Activated T-cell treated with anti-CD3 and anti-CD28 coated beads for 48 hours (primary cell): ENCODE data around the gene PPM1M.

ENCODE experiments used
- DNase-seq: peaks from one replicate; pipeline ENCODE4 v3.0.0-alpha.2; 2020; ENCODE audit warnings: low read depth

Gene PPM1M

GRCh38 chr3:52230889-52231499 is 14.6 kb upstream of the PPM1M start:
- DNase-seq: no peak

GRCh38 chr3:52231502-52232278 is 13.9 kb upstream of the PPM1M start:
- DNase-seq: peak; percentile 85

GRCh38 chr3:52232279-52233107 is 13.1 kb upstream of the PPM1M start:
- no peak for DNase-seq

- DNase-seq: no peak
Measured at GRCh38 chr3:52233108-52233591, 12.4 kb upstream of the PPM1M start.

- no peak for DNase-seq
Measured at GRCh38 chr3:52233968-52234367, 11.6 kb upstream of the PPM1M start.

GRCh38 chr3:52234516-52235447 is 10.8 kb upstream of the PPM1M start:
- no peak for DNase-seq

GRCh38 chr3:52236424-52236886 is 9.1 kb upstream of the PPM1M start:
- no peak for DNase-seq

GRCh38 chr3:52237006-52237656 is 8.4 kb upstream of the PPM1M start:
- DNase-seq: no peak

- DNase-seq: no peak
Measured at GRCh38 chr3:52237657-52238172, 7.8 kb upstream of the PPM1M start.

GRCh38 chr3:52238193-52238760 is 7.3 kb upstream of the PPM1M start:
- no peak for DNase-seq

GRCh38 chr3:52238761-52239701 is 6.5 kb upstream of the PPM1M start, which contains the start of gene TWF2:
TSS of gene TWF2 (minus strand) at chr3:52239158. CDS start at chr3:52239016, 142 bp downstream.
- DNase-seq: peak; percentile 88

- DNase-seq: peak; percentile 53
Measured at GRCh38 chr3:52240059-52240885, 5.3 kb upstream of the PPM1M start.

GRCh38 chr3:52240886-52241370 is 4.6 kb upstream of the PPM1M start:
- no peak for DNase-seq

- no peak for DNase-seq
Measured at GRCh38 chr3:52242039-52242438, 3.5 kb upstream of the PPM1M start.

GRCh38 chr3:52243791-52244628 is 1.5 kb upstream of the PPM1M start:
- DNase-seq: peak; percentile 33

GRCh38 chr3:52246264-52246620 is 683 bp downstream of the PPM1M start:
- no peak for DNase-seq
